Measurements from ENCODE around the gene KCTD1. TPM values are rescaled to one million over a fixed set of nuclear protein-coding genes. Genes with fewer than 3 reads are reported as not detected.

Gene KCTD1
- total and polyA plus RNA-seq, 2 donors (not counting 1 experiment from before 2014, with no cell fraction given) = 2.3 to 5.0 TPM

DNA sequence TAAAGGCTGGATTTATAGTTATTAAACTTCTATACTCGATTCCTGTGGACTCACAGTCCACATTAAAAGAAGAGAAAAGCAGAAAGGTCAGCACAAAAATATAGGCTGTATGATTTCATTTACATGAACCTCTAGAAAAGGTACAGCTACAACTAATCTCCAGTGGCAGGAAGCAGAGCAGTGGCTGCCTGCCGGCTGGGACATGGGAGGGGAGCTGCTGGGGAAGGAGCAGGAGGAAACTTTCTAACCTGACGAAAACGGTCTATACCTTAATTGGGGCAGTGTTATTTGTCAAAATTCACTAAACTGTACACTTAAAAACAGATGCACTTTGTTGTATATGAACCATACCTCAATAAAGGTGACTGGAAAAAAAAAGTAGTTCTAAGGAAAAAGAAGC lies 26.7 kb downstream of the KCTD1 start:
- no peak for ATAC-seq (ENCODE audit: low read depth)
- Mint-ChIP-seq H3K27ac (no peak overlapping the region), H3K4me3 (no peak overlapping the region), H3K9me3 (ENCODE audit: insufficient read depth) (no peaks in the 10 kb centered on the region), H3K27me3 (no peaks in the 10 kb centered on the region), H3K4me1 (no peaks in the 10 kb centered on the region)
- intact Hi-C loops (cut with micrococcal nuclease) = no loop called here
- CTCF ChIA-PET = no interaction called here
- no peak for TF ChIP-seq EZH2 (IDR thresholded peaks at IDR 0.05; ENCODE audit: borderline replicate concordance, insufficient read depth, low read depth, low read length, poor library complexity, severe bottlenecking)
- TF ChIP-seq, protein P1, sequence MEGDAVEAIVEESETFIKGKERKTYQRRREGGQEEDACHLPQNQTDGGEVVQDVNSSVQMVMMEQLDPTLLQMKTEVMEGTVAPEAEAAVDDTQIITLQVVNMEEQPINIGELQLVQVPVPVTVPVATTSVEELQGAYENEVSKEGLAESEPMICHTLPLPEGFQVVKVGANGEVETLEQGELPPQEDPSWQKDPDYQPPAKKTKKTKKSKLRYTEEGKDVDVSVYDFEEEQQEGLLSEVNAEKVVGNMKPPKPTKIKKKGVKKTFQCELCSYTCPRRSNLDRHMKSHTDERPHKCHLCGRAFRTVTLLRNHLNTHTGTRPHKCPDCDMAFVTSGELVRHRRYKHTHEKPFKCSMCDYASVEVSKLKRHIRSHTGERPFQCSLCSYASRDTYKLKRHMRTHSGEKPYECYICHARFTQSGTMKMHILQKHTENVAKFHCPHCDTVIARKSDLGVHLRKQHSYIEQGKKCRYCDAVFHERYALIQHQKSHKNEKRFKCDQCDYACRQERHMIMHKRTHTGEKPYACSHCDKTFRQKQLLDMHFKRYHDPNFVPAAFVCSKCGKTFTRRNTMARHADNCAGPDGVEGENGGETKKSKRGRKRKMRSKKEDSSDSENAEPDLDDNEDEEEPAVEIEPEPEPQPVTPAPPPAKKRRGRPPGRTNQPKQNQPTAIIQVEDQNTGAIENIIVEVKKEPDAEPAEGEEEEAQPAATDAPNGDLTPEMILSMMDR (IDR thresholded peaks at IDR 0.05) = no peak
- Histone ChIP-seq H3K79me2 (ENCODE audit: control insufficient read depth, insufficient read depth, low read length) (no peaks in the 10 kb centered on the region), H3K9ac (ENCODE audit: low read length) (no peak overlapping the region), H3K36me3 (replicated peaks in 1 of 2; ENCODE audit: control extremely low read depth in 1 of 2, control insufficient read depth in 1 of 2, extremely low read depth in 1 of 2, insufficient read depth in 2 of 2, low read length in 1 of 2) (no peaks in the 10 kb centered on the region), H3K4me2 (replicated peaks; ENCODE audit: low read depth, low read length, poor library complexity, severe bottlenecking) (no peak overlapping the region), H3K27me3 (replicated peaks in 1 of 4; ENCODE audit: control extremely low read depth in 1 of 4, control insufficient read depth in 3 of 4, insufficient read depth in 4 of 4, low read length in 3 of 4) (no peaks in the 10 kb centered on the region), H3K9me3 (ENCODE audit: control extremely low read depth in 1 of 3, control insufficient read depth in 2 of 3, insufficient read depth in 1 of 3, low read length in 2 of 3) (no peaks in the 10 kb centered on the region), H2AFZ (ENCODE audit: insufficient read depth, low read depth, low read length, poor library complexity, severe bottlenecking) (no peak overlapping the region), H3K27ac (ENCODE audit: low read length in 2 of 2) (no peak overlapping the region), H4K20me1 (ENCODE audit: control insufficient read depth, insufficient read depth, low read length, poor library complexity, severe bottlenecking) (no peaks in the 10 kb centered on the region), H3K4me1 (ENCODE audit: control insufficient read depth in 2 of 2, insufficient read depth in 2 of 2, low read length in 2 of 2) (no peaks in the 10 kb centered on the region), H3K4me3 (ENCODE audit: control extremely low read depth in 1 of 5, extremely low read depth in 1 of 5, insufficient read depth in 1 of 5, low read depth in 2 of 5, low read length in 4 of 5) (no peak overlapping the region)
- no CpG with 5 or more reads among the region's 4 CpGs for WGBS (ENCODE audit: insufficient coverage)
- no peak for DNase-seq
- POLR2A ChIA-PET = no interaction called here

- Mint-ChIP-seq H3K4me3 (no peak overlapping the region), H3K4me1 (no peaks in the 10 kb centered on the region), H3K27me3 (no peaks in the 10 kb centered on the region), H3K27ac (no peak overlapping the region), H3K9me3 (ENCODE audit: insufficient read depth) (no peaks in the 10 kb centered on the region)
- H4K20me1 ChIP-seq (ENCODE audit: control insufficient read depth, insufficient read depth, low read length, poor library complexity, severe bottlenecking) = no peaks in the 10 kb centered on the region
- no peak overlapping the region for H3K4me3 ChIP-seq (ENCODE audit: control extremely low read depth in 1 of 5, extremely low read depth in 1 of 5, insufficient read depth in 1 of 5, low read depth in 2 of 5, low read length in 4 of 5)
- H2AFZ ChIP-seq (ENCODE audit: insufficient read depth, low read depth, low read length, poor library complexity, severe bottlenecking) = no peak overlapping the region
- no peaks in the 10 kb centered on the region for H3K36me3 ChIP-seq (replicated peaks in 1 of 2; ENCODE audit: control extremely low read depth in 1 of 2, control insufficient read depth in 1 of 2, extremely low read depth in 1 of 2, insufficient read depth in 2 of 2, low read length in 1 of 2)
- no peak overlapping the region for H3K27ac ChIP-seq (ENCODE audit: low read length in 2 of 2)
- no peaks in the 10 kb centered on the region for H3K27me3 ChIP-seq (replicated peaks in 1 of 4; ENCODE audit: control extremely low read depth in 1 of 4, control insufficient read depth in 3 of 4, insufficient read depth in 4 of 4, low read length in 3 of 4)
- ATAC-seq (ENCODE audit: low read depth) = no peak
- H3K9me3 ChIP-seq (ENCODE audit: control extremely low read depth in 1 of 3, control insufficient read depth in 2 of 3, insufficient read depth in 1 of 3, low read length in 2 of 3) = no peaks in the 10 kb centered on the region
- no peaks in the 10 kb centered on the region for H3K79me2 ChIP-seq (ENCODE audit: control insufficient read depth, insufficient read depth, low read length)
- intact Hi-C loops (cut with micrococcal nuclease) = no loop called here
- DNase-seq = no peak
- H3K4me2 ChIP-seq (replicated peaks; ENCODE audit: low read depth, low read length, poor library complexity, severe bottlenecking) = no peak overlapping the region
- no peaks in the 10 kb centered on the region for H3K4me1 ChIP-seq (ENCODE audit: control insufficient read depth in 2 of 2, insufficient read depth in 2 of 2, low read length in 2 of 2)
- WGBS (ENCODE audit: insufficient coverage) = 100% methylated on average over 1 of the region's 3 CpGs
- POLR2A ChIA-PET = no interaction called here
- no peak overlapping the region for H3K9ac ChIP-seq (ENCODE audit: low read length)
- CTCF ChIA-PET = no interaction called here
- TF ChIP-seq, protein P1 (IDR thresholded peaks at IDR 0.05) = no peak
- no peak for TF ChIP-seq EZH2 (IDR thresholded peaks at IDR 0.05; ENCODE audit: borderline replicate concordance, insufficient read depth, low read depth, low read length, poor library complexity, severe bottlenecking)
These were observed 27.4 kb downstream of the KCTD1 start for GRCh38 chr18:26520974-26521373.

Data from B cell (primary cell).